Measurements from ENCODE around the gene KLHDC8A.

- no peak for TF ChIP-seq POLR2A (IDR thresholded peaks at IDR 0.05; ENCODE audit: low read depth, low read length)
- no peak for TF ChIP-seq SPI1 (IDR thresholded peaks at IDR 0.05; ENCODE audit: low read depth, low read length)
- no peak for TF ChIP-seq TAF1 (IDR thresholded peaks at IDR 0.05; ENCODE audit: low read depth, low read length)
- no peak for TF ChIP-seq POLR2AphosphoS5 (IDR thresholded peaks at IDR 0.05; ENCODE audit: low read depth, low read length)
- no peak for TF ChIP-seq PAX5 (IDR thresholded peaks at IDR 0.05; ENCODE audit: insufficient read depth, low read length, severe bottlenecking)
- no peak for TF ChIP-seq POU2F2 (IDR thresholded peaks at IDR 0.05; ENCODE audit: low read depth, low read length)
Measured at GRCh38 chr1:205354259-205355074, 2.3 kb downstream of the KLHDC8A start.
